Measurements from ENCODE around the gene COLEC11. TPM values are rescaled to one million over a fixed set of nuclear protein-coding genes. Genes with fewer than 3 reads are reported as not detected.

The COLEC11 gene
- total and polyA plus RNA-seq, 2 of the 13 experiments (the other 11 are each of a cell fraction or from before 2014, with no cell fraction given), result 1.5 to 3.0 TPM

DNA sequence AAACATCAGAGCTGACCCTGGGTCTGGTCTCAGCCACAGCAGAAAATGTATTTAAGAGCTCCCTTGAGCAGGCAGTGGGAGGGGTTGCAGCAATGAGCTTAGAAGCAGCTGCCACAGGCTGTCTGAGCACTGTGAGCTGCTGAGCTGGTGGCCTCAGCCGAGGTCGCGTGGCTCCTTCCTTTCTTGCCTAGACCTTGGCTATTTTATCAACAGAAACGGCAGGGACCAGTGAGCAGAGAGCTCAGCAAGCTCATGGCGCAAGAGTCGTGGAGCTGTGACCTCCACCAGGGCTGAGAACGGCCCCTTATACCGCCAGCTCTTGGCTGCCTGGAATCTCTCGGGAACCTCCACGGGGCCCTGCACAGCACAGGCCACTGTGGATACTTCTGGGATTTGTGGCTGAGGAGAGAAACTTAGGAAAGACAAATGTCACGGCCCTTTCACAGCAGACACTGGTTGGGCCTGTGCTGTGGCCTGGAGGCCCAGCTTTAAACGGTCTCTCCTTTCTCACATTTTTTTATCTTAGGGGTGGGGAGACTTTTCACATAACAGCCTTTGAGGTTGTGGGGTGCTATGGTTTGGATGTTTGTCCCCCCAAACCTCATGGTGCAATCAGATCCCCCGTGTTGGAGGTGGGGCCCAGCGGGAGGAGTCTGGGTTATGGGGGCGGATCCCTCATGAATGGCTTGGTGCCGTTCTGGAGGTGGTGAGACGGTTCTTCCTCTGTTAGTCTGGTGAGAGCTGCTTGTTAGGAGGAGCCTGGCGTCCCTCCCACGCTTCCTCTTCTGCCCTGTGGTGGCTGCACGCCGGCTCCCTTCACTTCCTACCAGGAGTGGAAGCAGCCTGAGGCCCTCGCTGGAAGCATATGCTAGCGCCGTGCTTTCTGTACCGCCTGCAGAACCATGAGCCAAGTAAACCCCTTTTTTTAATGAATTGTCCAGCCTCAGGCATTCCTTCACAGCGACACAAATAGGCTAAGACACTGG is 64.8 kb downstream of the COLEC11 start (continued):
- TF ChIP-seq KDM2A (CRISPR knock-in tag; IDR thresholded peaks at IDR 0.05; ENCODE audit: borderline replicate concordance, low read depth), result peak; percentile 26; the same call in 1 of the 2 replicates
- TF ChIP-seq SOX6 (IDR thresholded peaks at IDR 0.05), result no peak
- peak; percentile 49; the same call in 1 of the 2 replicates for TF ChIP-seq SOX6 (CRISPR knock-in tag; IDR thresholded peaks at IDR 0.05)
- TF ChIP-seq, protein P1, sequence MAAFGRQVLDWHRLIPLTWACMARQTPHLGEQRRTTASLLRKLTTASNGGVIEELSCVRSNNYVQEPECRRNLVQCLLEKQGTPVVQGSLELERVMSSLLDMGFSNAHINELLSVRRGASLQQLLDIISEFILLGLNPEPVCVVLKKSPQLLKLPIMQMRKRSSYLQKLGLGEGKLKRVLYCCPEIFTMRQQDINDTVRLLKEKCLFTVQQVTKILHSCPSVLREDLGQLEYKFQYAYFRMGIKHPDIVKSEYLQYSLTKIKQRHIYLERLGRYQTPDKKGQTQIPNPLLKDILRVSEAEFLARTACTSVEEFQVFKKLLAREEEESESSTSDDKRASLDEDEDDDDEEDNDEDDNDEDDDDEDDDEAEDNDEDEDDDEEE (CRISPR knock-in tag; IDR thresholded peaks at IDR 0.05), result 0 out of 2 replicates have a peak, but pooled peaks have one; percentile 6
- no peak for TF ChIP-seq ZNF616 (CRISPR knock-in tag; IDR thresholded peaks at IDR 0.05; ENCODE audit: low read depth)
- peak; percentile 65; the same call in 1 of the 2 replicates for TF ChIP-seq HOXA3 (CRISPR knock-in tag; IDR thresholded peaks at IDR 0.05)
- TF ChIP-seq, protein P2, sequence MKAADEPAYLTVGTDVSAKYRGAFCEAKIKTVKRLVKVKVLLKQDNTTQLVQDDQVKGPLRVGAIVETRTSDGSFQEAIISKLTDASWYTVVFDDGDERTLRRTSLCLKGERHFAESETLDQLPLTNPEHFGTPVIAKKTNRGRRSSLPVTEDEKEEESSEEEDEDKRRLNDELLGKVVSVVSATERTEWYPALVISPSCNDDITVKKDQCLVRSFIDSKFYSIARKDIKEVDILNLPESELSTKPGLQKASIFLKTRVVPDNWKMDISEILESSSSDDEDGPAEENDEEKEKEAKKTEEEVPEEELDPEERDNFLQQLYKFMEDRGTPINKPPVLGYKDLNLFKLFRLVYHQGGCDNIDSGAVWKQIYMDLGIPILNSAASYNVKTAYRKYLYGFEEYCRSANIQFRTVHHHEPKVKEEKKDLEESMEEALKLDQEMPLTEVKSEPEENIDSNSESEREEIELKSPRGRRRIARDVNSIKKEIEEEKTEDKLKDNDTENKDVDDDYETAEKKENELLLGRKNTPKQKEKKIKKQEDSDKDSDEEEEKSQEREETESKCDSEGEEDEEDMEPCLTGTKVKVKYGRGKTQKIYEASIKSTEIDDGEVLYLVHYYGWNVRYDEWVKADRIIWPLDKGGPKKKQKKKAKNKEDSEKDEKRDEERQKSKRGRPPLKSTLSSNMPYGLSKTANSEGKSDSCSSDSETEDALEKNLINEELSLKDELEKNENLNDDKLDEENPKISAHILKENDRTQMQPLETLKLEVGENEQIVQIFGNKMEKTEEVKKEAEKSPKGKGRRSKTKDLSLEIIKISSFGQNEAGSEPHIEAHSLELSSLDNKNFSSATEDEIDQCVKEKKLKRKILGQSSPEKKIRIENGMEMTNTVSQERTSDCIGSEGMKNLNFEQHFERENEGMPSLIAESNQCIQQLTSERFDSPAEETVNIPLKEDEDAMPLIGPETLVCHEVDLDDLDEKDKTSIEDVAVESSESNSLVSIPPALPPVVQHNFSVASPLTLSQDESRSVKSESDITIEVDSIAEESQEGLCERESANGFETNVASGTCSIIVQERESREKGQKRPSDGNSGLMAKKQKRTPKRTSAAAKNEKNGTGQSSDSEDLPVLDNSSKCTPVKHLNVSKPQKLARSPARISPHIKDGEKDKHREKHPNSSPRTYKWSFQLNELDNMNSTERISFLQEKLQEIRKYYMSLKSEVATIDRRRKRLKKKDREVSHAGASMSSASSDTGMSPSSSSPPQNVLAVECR (CRISPR knock-in tag; IDR thresholded peaks at IDR 0.05; ENCODE audit: borderline replicate concordance), result peak; percentile 37; the same call in 1 of the 2 replicates
- no peak for TF ChIP-seq ARNTL (CRISPR knock-in tag; IDR thresholded peaks at IDR 0.05)
- TF ChIP-seq NFIC (IDR thresholded peaks at IDR 0.05; ENCODE audit: low read length), result no peak
- no peak for TF ChIP-seq RFX1 (IDR thresholded peaks at IDR 0.05)
- no peak for TF ChIP-seq PHB2 (IDR thresholded peaks at IDR 0.05; ENCODE audit: partially characterized antibody)
- TF ChIP-seq MAF1 (CRISPR knock-in tag; IDR thresholded peaks at IDR 0.05; ENCODE audit: borderline replicate concordance), result no peak
- TF ChIP-seq ZNF556 (CRISPR knock-in tag; IDR thresholded peaks at IDR 0.05; ENCODE audit: borderline replicate concordance), result peak; percentile 23; the same call in 1 of the 2 replicates
- 0 out of 2 replicates have a peak, but pooled peaks have one; percentile 56 for TF ChIP-seq ZNF350 (CRISPR knock-in tag; IDR thresholded peaks at IDR 0.05; ENCODE audit: borderline replicate concordance, low read depth)
- TF ChIP-seq, protein P3, sequence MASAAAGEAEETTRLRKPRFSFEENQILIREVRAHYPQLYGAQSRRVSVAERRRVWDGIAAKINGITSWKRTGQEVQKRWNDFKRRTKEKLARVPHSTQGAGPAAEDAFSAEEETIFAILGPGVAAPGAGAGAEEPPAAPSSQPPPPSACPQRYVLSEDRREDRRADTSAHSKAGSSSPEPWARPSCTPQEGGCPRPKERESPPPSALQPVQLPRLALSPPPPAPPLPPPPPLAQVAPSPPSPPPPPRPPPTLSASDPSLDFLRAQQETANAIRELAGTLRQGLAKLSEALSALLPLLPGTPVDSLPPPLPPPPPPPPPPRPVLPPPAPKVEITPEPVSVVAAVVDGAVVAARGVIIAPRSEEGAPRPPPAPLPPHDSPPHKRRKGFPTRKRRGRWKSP (CRISPR knock-in tag; IDR thresholded peaks at IDR 0.05), result no peak
- TF ChIP-seq TBL1XR1 (IDR thresholded peaks at IDR 0.05; ENCODE audit: borderline replicate concordance, low read length, partially characterized antibody), result no peak
- TF ChIP-seq SP5 (CRISPR knock-in tag; IDR thresholded peaks at IDR 0.05; ENCODE audit: borderline replicate concordance, low read depth), result no peak
- no peak for TF ChIP-seq NBN (conservative IDR thresholded peaks at IDR 0.05)
- no peak for TF ChIP-seq PHF20 (CRISPR knock-in tag; IDR thresholded peaks at IDR 0.05)
- TF ChIP-seq SP1 (IDR thresholded peaks at IDR 0.05), result no peak
- TF ChIP-seq SP1 (CRISPR knock-in tag; IDR thresholded peaks at IDR 0.05), result no peak
- TF ChIP-seq ZNF382 (CRISPR knock-in tag; IDR thresholded peaks at IDR 0.05; ENCODE audit: borderline replicate concordance), result no peak
- no peak for TF ChIP-seq ZNF766 (CRISPR knock-in tag; IDR thresholded peaks at IDR 0.05; ENCODE audit: borderline replicate concordance)
- no peak for TF ChIP-seq RBAK (CRISPR knock-in tag; IDR thresholded peaks at IDR 0.05)
- 0 out of 2 replicates have a peak, but pooled peaks have one; percentile 56 for TF ChIP-seq CBX5 (CRISPR knock-in tag; IDR thresholded peaks at IDR 0.05; ENCODE audit: borderline replicate concordance)
